RWPE2 (cell line): ENCODE results near the gene STOX1.

Experiments
- ATAC-seq: fragments of 200-7000 bp; cut with Tn5 transposase; 3 replicates; pipeline ENCODE4 v1.9.1; 2021; ENCODE audit warnings: low read depth
- DNase-seq: peaks from one replicate; pipeline ENCODE4 v3.0.0-alpha.2; 2020; ENCODE audit warnings: low spot score
- H3K27ac ChIP-seq: fragments of 450-650 bp; 2 replicates; pipeline ENCODE4 v1.5.1; 2017; ENCODE audit warnings: mild to moderate bottlenecking; ENCODE audit not compliant: poor library complexity, severe bottlenecking
- H3K27me3 ChIP-seq: fragments of 250-450 bp; sonication (Bioruptor Pico); 2 replicates; pipeline ENCODE4 v1.5.1; 2021; ENCODE audit warnings: mild to moderate bottlenecking, moderate library complexity; ENCODE audit not compliant: insufficient read depth, poor library complexity, severe bottlenecking
- H3K36me3 ChIP-seq: fragments of 250-450 bp; sonication (Bioruptor Pico); 2 replicates; pipeline ENCODE4 v1.5.1; 2020; ENCODE audit warnings: low read depth, mild to moderate bottlenecking, moderate library complexity
- H3K4me1 ChIP-seq: fragments of 250-450 bp; sonication (Bioruptor Pico); 2 replicates; pipeline ENCODE4 v1.5.1; 2021; ENCODE audit warnings: mild to moderate bottlenecking, moderate library complexity; ENCODE audit not compliant: insufficient read depth, poor library complexity, severe bottlenecking
- H3K4me3 ChIP-seq: fragments of 250-450 bp; sonication (Bioruptor Pico); 2 replicates; pipeline ENCODE4 v1.5.1; 2021; ENCODE audit warnings: mild to moderate bottlenecking, moderate library complexity; ENCODE audit not compliant: severe bottlenecking
- H3K9me3 ChIP-seq: fragments of 250-450 bp; sonication (Bioruptor Pico); 2 replicates; pipeline ENCODE4 v1.5.1; 2021; ENCODE audit warnings: mild to moderate bottlenecking, moderate library complexity; ENCODE audit not compliant: severe bottlenecking
- CTCF ChIP-seq: fragments of 450-650 bp; IDR thresholded peaks from one replicate; pipeline ENCODE4 v1.5.1; 2017; ENCODE audit warnings: mild to moderate bottlenecking, moderate library complexity; ENCODE audit not compliant: poor library complexity, severe bottlenecking

Gene STOX1

GRCh38 chr10:68871105-68871711, 43.9 kb downstream of the STOX1 start:
- H3K4me1 ChIP-seq: no peaks in the 10 kb centered on the region
- ATAC-seq: no peak
- H3K9me3 ChIP-seq: no peaks in the 10 kb centered on the region
- no peaks in the 10 kb centered on the region for H3K27me3 ChIP-seq
- H3K27ac ChIP-seq: no peak overlapping the region
- no peak for TF ChIP-seq CTCF
- H3K4me3 ChIP-seq: no peak overlapping the region
- H3K36me3 ChIP-seq: no peaks in the 10 kb centered on the region
- no peak for DNase-seq

- TF ChIP-seq CTCF: no peak
- H3K4me3 ChIP-seq: no peak overlapping the region
- H3K27me3 ChIP-seq: no peaks in the 10 kb centered on the region
- H3K27ac ChIP-seq: no peak overlapping the region
- DNase-seq (no peak), ATAC-seq (0 out of 3 replicates have a peak, but pooled peaks have one; percentile 44)
- no peaks in the 10 kb centered on the region for H3K4me1 ChIP-seq
- no peaks in the 10 kb centered on the region for H3K36me3 ChIP-seq
- no peaks in the 10 kb centered on the region for H3K9me3 ChIP-seq
These were observed 44.5 kb downstream of the STOX1 start for GRCh38 chr10:68871731-68872342.

GRCh38 chr10:68876246-68877138, 49.2 kb downstream of the STOX1 start:
- Histone ChIP-seq H3K27ac (no peak overlapping the region), H3K36me3 (no peaks in the 10 kb centered on the region), H3K27me3 (no peaks in the 10 kb centered on the region), H3K4me1 (no peaks in the 10 kb centered on the region), H3K9me3 (no peaks in the 10 kb centered on the region), H3K4me3 (no peak overlapping the region)
- DNase-seq (no peak), ATAC-seq (no peak)
- no peak for TF ChIP-seq CTCF

GRCh38 chr10:68877482-68878110, 50.3 kb downstream of the STOX1 start:
- TF ChIP-seq CTCF: no peak
- Histone ChIP-seq H3K4me3 (no peak overlapping the region), H3K36me3 (no peaks in the 10 kb centered on the region), H3K27me3 (no peaks in the 10 kb centered on the region), H3K27ac (no peak overlapping the region), H3K4me1 (no peaks in the 10 kb centered on the region), H3K9me3 (no peaks in the 10 kb centered on the region)
- ATAC-seq (no peak), DNase-seq (no peak)
